Breast epithelium (tissue), 4 donors: ENCODE measurements around the gene ACTN4. TPM values are rescaled to one million over a fixed set of nuclear protein-coding genes. Genes with fewer than 3 reads are reported as not detected.

ENCODE experiments used
- DNase-seq, 2 donors: peaks; one replicate each; pipeline ENCODE4 v3.0.0-alpha.2; 2019; ENCODE audit warnings: low spot score in 2 of 2
- H3K27ac ChIP-seq, 2 donors: fragments of 200-600 bp; sonication (generic) in 1 of 2; one replicate each; pipeline ENCODE4 v1.5.1; 2016 to 2019; ENCODE audit warnings: mild to moderate bottlenecking in 1 of 2
- H3K27me3 ChIP-seq, 2 donors: fragments of 200-600 bp; sonication (generic) in 1 of 2; one replicate each; pipeline versions ENCODE4 v1.5.1 to v1.6.0; 2017 to 2019; ENCODE audit warnings: control low read depth in 1 of 2, mild to moderate bottlenecking in 1 of 2
- H3K36me3 ChIP-seq: fragments of 200-600 bp; one replicate; pipeline ENCODE4 v1.5.1; 2019
- H3K4me1 ChIP-seq, 2 donors: fragments of 200-600 bp; sonication (generic); one replicate each; pipeline ENCODE4 v1.5.1; 2016 to 2019; ENCODE audit warnings: control low read depth in 1 of 2
- H3K4me3 ChIP-seq, 3 donors: fragments of 200-600 bp; sonication (generic); 1 replicate in 2 of 3; 2 replicates in 1 of 3; pipeline ENCODE4 v1.5.1; 2016 to 2019; ENCODE audit warnings: mild to moderate bottlenecking in 3 of 3, moderate library complexity in 2 of 3
- H3K9me3 ChIP-seq, 2 donors: fragments of 200-600 bp; sonication (generic) in 1 of 2; one replicate each; pipeline ENCODE4 v1.5.1; 2016 to 2019; ENCODE audit warnings: control low read depth in 1 of 2
- POLR2A ChIP-seq: fragments of 450-650 bp; IDR thresholded peaks from one replicate; pipeline ENCODE4 v1.6.1; 2016; ENCODE audit warnings: antibody characterized with exemption, mild to moderate bottlenecking, moderate library complexity
- POLR2AphosphoS5 ChIP-seq, 3 donors: sonication (generic); formaldehyde crosslinking; IDR thresholded peaks; one replicate each; pipeline ENCODE4 v1.6.1; 2017; ENCODE audit warnings: antibody characterized with exemption in 3 of 3
- intact Hi-C: fragments of 100-400 bp; cut with DNase I; formaldehyde crosslinking; loops from one replicate; pipeline ENCODE4 v1.15.1; 2023; ENCODE audit warnings: low total_unique reads
- total RNA-seq, 3 donors: library from RNA; depleted of rRNA; stranded (reverse); fragments of >200 nt; gene quantifications; one replicate each; pipeline ENCODE4 v1.1.0, GENCODE V29; 2016
- TF ChIP-seq, protein P1 (sequence below), 3 donors: fragments of 450-650 bp; IDR thresholded peaks; one replicate each; pipeline ENCODE4 v1.5.1; 2016 to 2017; ENCODE audit warnings: antibody characterized with exemption in 3 of 3, mild to moderate bottlenecking in 3 of 3, moderate library complexity in 3 of 3

ACTN4 gene
- total RNA-seq, 3 donors from 2014 or later, result 182 to 296 (median 269) TPM

DNA sequence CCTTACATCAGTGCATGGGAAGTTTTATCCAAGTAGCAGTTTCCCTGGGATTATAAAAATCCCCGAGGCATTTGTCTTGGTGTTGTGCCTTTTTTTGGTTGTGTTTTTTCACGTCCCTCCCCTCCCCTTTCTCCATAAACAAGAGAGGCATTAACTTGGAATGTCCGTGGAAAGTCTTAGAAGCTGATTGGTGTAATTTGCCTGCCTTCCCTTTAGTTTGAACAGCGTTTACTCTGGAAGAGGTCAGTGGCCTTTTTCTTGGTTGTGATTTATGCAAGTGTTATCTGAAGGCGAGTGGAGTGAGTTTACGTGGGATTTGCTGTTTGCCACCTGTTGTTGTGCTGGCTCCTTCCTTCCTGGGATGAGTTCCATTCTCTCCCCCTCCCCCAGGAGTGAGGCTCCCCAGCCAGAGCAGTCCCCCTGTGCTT lies 7.2 kb downstream of the ACTN4 start:
- no peaks in the 10 kb centered on the region for H3K9me3 ChIP-seq
- H3K4me1 ChIP-seq, result peaks cover 16 to 50% of the 10 kb centered on the region in 2 donors
- H3K27ac ChIP-seq, result peak overlapping the region; percentile 98 to 99
- no peaks in the 10 kb centered on the region for H3K27me3 ChIP-seq
- TF ChIP-seq, protein P1, sequence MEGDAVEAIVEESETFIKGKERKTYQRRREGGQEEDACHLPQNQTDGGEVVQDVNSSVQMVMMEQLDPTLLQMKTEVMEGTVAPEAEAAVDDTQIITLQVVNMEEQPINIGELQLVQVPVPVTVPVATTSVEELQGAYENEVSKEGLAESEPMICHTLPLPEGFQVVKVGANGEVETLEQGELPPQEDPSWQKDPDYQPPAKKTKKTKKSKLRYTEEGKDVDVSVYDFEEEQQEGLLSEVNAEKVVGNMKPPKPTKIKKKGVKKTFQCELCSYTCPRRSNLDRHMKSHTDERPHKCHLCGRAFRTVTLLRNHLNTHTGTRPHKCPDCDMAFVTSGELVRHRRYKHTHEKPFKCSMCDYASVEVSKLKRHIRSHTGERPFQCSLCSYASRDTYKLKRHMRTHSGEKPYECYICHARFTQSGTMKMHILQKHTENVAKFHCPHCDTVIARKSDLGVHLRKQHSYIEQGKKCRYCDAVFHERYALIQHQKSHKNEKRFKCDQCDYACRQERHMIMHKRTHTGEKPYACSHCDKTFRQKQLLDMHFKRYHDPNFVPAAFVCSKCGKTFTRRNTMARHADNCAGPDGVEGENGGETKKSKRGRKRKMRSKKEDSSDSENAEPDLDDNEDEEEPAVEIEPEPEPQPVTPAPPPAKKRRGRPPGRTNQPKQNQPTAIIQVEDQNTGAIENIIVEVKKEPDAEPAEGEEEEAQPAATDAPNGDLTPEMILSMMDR (IDR thresholded peaks at IDR 0.05), result no peak
- intact Hi-C loops, result no loop called here
- no peaks in the 10 kb centered on the region for H3K36me3 ChIP-seq
- peak overlapping the region in 1 of 3 donors; percentile 6 for H3K4me3 ChIP-seq
- no peak for DNase-seq

DNA sequence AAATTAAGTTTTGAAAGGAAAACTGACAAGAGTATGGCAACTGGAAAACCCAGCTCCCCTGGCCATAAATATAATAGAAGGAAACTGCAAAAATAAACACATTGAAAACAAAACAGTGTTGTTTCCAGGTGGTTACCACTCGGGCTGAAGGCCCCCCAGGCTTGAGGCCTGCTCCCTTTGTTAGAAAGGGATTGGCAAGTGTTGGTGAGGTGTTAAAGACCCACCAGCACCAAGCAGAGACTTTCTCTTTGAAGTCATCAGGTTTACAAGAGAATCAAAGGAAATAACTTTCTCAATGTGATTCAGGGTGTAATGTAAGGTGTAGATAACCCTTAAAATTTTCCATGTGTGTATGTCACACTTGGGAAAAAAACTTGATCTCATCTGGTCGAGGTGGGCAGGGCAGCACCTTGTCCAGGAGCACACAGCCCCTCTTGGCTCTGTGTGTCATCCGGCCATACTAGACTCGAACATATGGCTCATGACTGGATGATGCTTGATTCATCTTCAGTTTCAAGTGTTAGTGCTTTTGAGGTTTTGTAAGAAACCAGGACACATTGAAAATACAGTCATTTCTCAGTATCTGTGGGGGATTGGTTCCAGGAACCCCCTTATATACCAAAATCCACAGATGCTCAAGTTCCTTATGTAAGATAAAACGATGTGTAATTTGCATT lies 7.8 kb downstream of the ACTN4 start:
- H3K27me3 ChIP-seq, result no peaks in the 10 kb centered on the region
- no peaks in the 10 kb centered on the region for H3K36me3 ChIP-seq
- intact Hi-C loops, result no loop called here
- H3K4me3 ChIP-seq, result no peak overlapping the region
- TF ChIP-seq, protein P1 (IDR thresholded peaks at IDR 0.05), result no peak
- TF ChIP-seq POLR2A (no peak), POLR2AphosphoS5 (IDR thresholded peaks at IDR 0.05) (no peak)
- no peaks in the 10 kb centered on the region for H3K9me3 ChIP-seq
- no peak for DNase-seq
- peaks cover 19 to 47% of the 10 kb centered on the region in 2 donors for H3K4me1 ChIP-seq
- peak overlapping the region; percentile 98 to 99 for H3K27ac ChIP-seq

DNA sequence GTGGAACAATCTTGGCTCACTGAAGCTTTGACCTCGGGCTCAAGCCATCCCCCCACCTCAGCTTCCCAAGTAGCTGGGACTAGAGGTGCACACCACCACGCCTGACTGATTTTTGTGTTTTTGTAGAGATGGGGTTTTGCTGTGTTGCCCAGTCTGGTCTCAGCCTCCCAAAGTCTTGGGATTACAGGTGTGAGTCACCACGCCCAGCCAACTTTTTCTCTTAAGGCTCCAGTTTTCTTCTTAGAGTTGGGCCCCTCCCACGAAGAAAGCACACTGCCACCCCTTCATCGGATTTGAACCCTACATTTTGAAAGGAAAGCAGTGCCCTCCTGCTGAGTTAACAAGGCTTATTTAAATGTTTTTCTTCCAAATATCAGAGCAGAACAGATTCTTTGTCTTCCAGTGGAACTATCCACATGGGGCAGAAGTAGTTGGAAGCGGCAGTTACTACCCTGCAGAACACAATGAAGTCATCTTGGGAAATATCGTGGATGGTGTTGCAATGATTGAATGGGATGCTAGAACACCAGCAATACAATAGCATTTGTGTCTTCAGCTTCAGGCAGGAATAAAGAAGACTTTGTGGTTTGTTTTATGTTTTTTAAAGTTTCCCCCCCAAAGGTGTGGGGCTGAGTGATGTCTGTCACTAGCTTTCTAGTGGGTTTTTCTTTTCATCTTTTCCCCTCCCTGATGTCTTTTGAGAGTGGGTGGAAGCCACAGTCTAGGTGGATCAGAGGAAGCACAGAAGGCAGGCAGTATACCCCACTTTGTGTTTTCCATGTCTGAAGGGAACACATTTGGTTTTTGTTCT lies 8.9 kb downstream of the ACTN4 start:
- intact Hi-C loops, result no loop called here
- Histone ChIP-seq H3K27me3 (no peaks in the 10 kb centered on the region), H3K9me3 (no peaks in the 10 kb centered on the region), H3K4me3 (no peak overlapping the region), H3K27ac (peak overlapping the region; percentile 98 to 99), H3K4me1 (peaks cover 27 to 54% of the 10 kb centered on the region in 2 donors), H3K36me3 (no peaks in the 10 kb centered on the region)
- TF ChIP-seq, protein P1 (IDR thresholded peaks at IDR 0.05), result no peak
- TF ChIP-seq POLR2A, result no peak
- peak in 1 of 3 donors; percentile 65 for TF ChIP-seq POLR2AphosphoS5 (IDR thresholded peaks at IDR 0.05)
- no peak for DNase-seq

DNA sequence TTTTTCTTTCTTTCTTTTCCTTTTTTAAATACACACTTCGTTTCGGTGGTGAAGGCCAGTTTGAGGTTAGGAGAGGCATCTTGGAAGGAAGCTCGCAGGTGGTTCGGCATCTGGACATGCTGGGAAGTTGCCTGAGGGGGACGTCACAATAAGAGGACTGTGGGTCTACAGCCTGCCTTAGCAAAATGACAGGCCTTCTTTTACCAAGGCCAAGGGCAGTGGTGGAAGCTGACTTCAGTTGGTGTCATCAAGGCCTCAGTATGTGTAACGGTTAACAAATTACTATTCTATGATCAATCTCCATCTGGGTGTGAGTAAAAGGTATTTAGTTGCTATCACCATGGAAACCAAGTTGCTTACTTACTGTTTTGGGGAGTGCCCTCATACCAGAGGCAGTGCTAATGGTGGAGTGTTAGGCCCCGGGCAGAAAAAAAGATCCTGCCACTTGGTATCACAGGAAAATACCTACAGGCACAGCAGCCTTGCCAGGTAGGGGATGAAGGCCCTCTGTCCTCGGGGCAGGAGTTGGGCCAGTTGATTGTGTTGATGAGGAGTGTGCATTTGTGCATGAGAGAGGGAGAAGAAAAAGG lies 10.3 kb downstream of the ACTN4 start:
- Histone ChIP-seq H3K4me3 (peak overlapping the region in 1 of 3 donors; percentile 16), H3K27ac (peak overlapping the region; percentile 98 to 99), H3K4me1 (peaks cover 23 to 52% of the 10 kb centered on the region in 2 donors), H3K9me3 (no peaks in the 10 kb centered on the region), H3K27me3 (no peaks in the 10 kb centered on the region), H3K36me3 (no peaks in the 10 kb centered on the region)
- intact Hi-C loops, result no loop called here
- TF ChIP-seq POLR2AphosphoS5 (IDR thresholded peaks at IDR 0.05) (no peak), POLR2A (no peak)
- TF ChIP-seq, protein P1 (IDR thresholded peaks at IDR 0.05), result no peak
- no peak for DNase-seq
